Prostate gland (tissue), 2 donors: ENCODE measurements around the gene DHODH.

Experiments used
- CTCF ChIP-seq, 4 experiments: fragments of 200-600 bp in 2 of 4; fragments of 450-650 bp in 2 of 4; sonication (generic) in 2 of 4; IDR thresholded peaks; 1 replicate in 3 of 4; 2 replicates in 1 of 4; pipeline ENCODE4 v1.5.1; 2016 to 2019; ENCODE audit warnings: antibody characterized with exemption in 4 of 4, mild to moderate bottlenecking in 2 of 4, moderate library complexity in 2 of 4
- POLR2A ChIP-seq: fragments of 450-650 bp; IDR thresholded peaks from one replicate; pipeline ENCODE4 v1.6.1; 2016; ENCODE audit warnings: antibody characterized with exemption, mild to moderate bottlenecking
- POLR2AphosphoS5 ChIP-seq: sonication (generic); formaldehyde crosslinking; IDR thresholded peaks from one replicate; pipeline ENCODE4 v1.6.1; 2017; ENCODE audit warnings: antibody characterized with exemption

DNA sequence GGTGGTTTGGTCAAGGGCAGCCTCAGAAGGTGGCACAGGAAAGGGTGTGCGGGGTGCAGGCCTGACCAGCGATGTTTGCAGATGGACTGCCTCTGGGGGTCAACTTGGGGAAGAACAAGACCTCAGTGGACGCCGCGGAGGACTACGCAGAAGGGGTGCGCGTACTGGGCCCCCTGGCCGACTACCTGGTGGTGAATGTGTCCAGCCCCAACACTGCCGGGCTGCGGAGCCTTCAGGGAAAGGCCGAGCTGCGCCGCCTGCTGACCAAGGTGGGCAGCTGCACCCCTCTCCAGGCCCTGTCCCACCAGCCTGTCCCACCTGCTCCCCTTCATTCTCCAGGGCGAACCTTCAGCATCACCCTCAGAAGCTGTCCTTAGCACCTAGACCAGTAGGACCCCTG lies 12.5 kb downstream of the DHODH start:
- no peak for TF ChIP-seq CTCF (IDR thresholded peaks at IDR 0.05)
- no peak for TF ChIP-seq POLR2AphosphoS5
- TF ChIP-seq POLR2A: no peak
